NB4 (cell line): ENCODE results near the gene HYPK.

ENCODE experiments used
- POLR2A ChIP-seq: IDR thresholded peaks from 2 replicates; pipeline ENCODE4 v1.6.1; 2011; ENCODE audit warnings: mild to moderate bottlenecking; ENCODE audit not compliant: insufficient read length; ENCODE audit errors: extremely low read depth
- TF ChIP-seq, protein P1 (sequence below): IDR thresholded peaks from one replicate; pipeline ENCODE4 v1.5.1; 2012; ENCODE audit warnings: low read depth, low read length

GRCh38 chr15:43772624-43773023 lies 27.8 kb upstream of the HYPK start:
- TF ChIP-seq, protein P1, sequence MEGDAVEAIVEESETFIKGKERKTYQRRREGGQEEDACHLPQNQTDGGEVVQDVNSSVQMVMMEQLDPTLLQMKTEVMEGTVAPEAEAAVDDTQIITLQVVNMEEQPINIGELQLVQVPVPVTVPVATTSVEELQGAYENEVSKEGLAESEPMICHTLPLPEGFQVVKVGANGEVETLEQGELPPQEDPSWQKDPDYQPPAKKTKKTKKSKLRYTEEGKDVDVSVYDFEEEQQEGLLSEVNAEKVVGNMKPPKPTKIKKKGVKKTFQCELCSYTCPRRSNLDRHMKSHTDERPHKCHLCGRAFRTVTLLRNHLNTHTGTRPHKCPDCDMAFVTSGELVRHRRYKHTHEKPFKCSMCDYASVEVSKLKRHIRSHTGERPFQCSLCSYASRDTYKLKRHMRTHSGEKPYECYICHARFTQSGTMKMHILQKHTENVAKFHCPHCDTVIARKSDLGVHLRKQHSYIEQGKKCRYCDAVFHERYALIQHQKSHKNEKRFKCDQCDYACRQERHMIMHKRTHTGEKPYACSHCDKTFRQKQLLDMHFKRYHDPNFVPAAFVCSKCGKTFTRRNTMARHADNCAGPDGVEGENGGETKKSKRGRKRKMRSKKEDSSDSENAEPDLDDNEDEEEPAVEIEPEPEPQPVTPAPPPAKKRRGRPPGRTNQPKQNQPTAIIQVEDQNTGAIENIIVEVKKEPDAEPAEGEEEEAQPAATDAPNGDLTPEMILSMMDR: no peak
- TF ChIP-seq POLR2A: no peak
